Measurements from ENCODE around the gene ARFGAP1. TPM values are rescaled to one million over a fixed set of nuclear protein-coding genes. Genes with fewer than 3 reads are reported as not detected.

The ARFGAP1 gene
- polyA plus RNA-seq, 4 donors: 62.3 to 77.0 (median 67.9) TPM

GRCh38 chr20:63289311-63290135, 16.9 kb downstream of the ARFGAP1 start:
- no peak for DNase-seq (ENCODE audit: low read depth in 4 of 4, low spot score in 3 of 4)

GRCh38 chr20:63290136-63290676, 17.6 kb downstream of the ARFGAP1 start:
- no peak for DNase-seq (ENCODE audit: low read depth in 4 of 4, low spot score in 3 of 4)

GRCh38 chr20:63290677-63291472, 18.3 kb downstream of the ARFGAP1 start:
- DNase-seq (ENCODE audit: low read depth in 4 of 4, low spot score in 3 of 4): no peak

GRCh38 chr20:63291811-63292210, 19.2 kb downstream of the ARFGAP1 start:
- DNase-seq (ENCODE audit: low read depth in 4 of 4, low spot score in 3 of 4): no peak

- DNase-seq (ENCODE audit: low read depth in 4 of 4, low spot score in 3 of 4): no peak
Observed at GRCh38 chr20:63292292-63292701, 19.7 kb downstream of the ARFGAP1 start.

GRCh38 chr20:63292904-63293303, 20.3 kb downstream of the ARFGAP1 start, which contains the start of gene COL20A1:
Gene COL20A1, plus strand, starts transcription at chr20:63293186. Its CDS starts 1,922 bp downstream, at chr20:63295108.
- no peak for DNase-seq (ENCODE audit: low read depth in 4 of 4, low spot score in 3 of 4)

GRCh38 chr20:63293456-63293855, 20.8 kb downstream of the ARFGAP1 start:
- DNase-seq (ENCODE audit: low read depth in 4 of 4, low spot score in 3 of 4): no peak

- DNase-seq (ENCODE audit: low read depth in 4 of 4, low spot score in 3 of 4): no peak
Observed at GRCh38 chr20:63293871-63294535, 21.4 kb downstream of the ARFGAP1 start.

- DNase-seq (ENCODE audit: low read depth in 4 of 4, low spot score in 3 of 4): no peak
Observed at GRCh38 chr20:63294536-63294900, 21.9 kb downstream of the ARFGAP1 start.

- no peak for DNase-seq (ENCODE audit: low read depth in 4 of 4, low spot score in 3 of 4)
Observed at GRCh38 chr20:63295018-63295417, 22.4 kb downstream of the ARFGAP1 start.

- no peak for DNase-seq (ENCODE audit: low read depth in 4 of 4, low spot score in 3 of 4)
Observed at GRCh38 chr20:63295422-63295821, 22.8 kb downstream of the ARFGAP1 start.

GRCh38 chr20:63295846-63296245, 23.2 kb downstream of the ARFGAP1 start:
- DNase-seq (ENCODE audit: low read depth in 4 of 4, low spot score in 3 of 4): no peak

- DNase-seq (ENCODE audit: low read depth in 4 of 4, low spot score in 3 of 4): no peak
Observed at GRCh38 chr20:63296531-63297299, 24.1 kb downstream of the ARFGAP1 start.

- no peak for DNase-seq (ENCODE audit: low read depth in 4 of 4, low spot score in 3 of 4)
Observed at GRCh38 chr20:63297371-63297781, 24.8 kb downstream of the ARFGAP1 start.

- no peak for DNase-seq (ENCODE audit: low read depth in 4 of 4, low spot score in 3 of 4)
Observed at GRCh38 chr20:63297796-63298572, 25.4 kb downstream of the ARFGAP1 start.

- no peak for DNase-seq (ENCODE audit: low read depth in 4 of 4, low spot score in 3 of 4)
Observed at GRCh38 chr20:63298731-63299312, 26.2 kb downstream of the ARFGAP1 start.

- DNase-seq (ENCODE audit: low read depth in 4 of 4, low spot score in 3 of 4): no peak
Observed at GRCh38 chr20:63301671-63302070, 29.1 kb downstream of the ARFGAP1 start.

GRCh38 chr20:63303095-63303666, 30.6 kb downstream of the ARFGAP1 start:
- DNase-seq (ENCODE audit: low read depth in 4 of 4, low spot score in 3 of 4): no peak

GRCh38 chr20:63305393-63305792, 32.8 kb downstream of the ARFGAP1 start:
- no peak for DNase-seq (ENCODE audit: low read depth in 4 of 4, low spot score in 3 of 4)

Measured in right renal pelvis (tissue), 4 donors.